PC-9 (cell line): ENCODE results near the gene HMOX2. TPM values are rescaled to one million over a fixed set of nuclear protein-coding genes. Genes with fewer than 3 reads are reported as not detected.

ENCODE experiments used
- BruUV-seq: library from RNA; stranded (reverse); fragments of 400-500 nt; replicated peaks from 2 replicates; lab custom pipeline; 2021; lab: Mats Ljungman, UMichigan
- CTCF ChIA-PET: fragments of 300-600 bp; sonication (Branson Sonifier 250); formaldehyde crosslinking; loops from one replicate; lab custom pipeline; 2022; ENCODE audit warnings: antibody characterized with exemption; lab: Charles Lee
- POLR2A ChIA-PET: fragments of 300-600 bp; sonication (Branson Sonifier 250); formaldehyde crosslinking; loops from one replicate; lab custom pipeline; 2022; ENCODE audit warnings: antibody characterized with exemption; ENCODE audit not compliant: unreplicated experiment; lab: Charles Lee
- DNase-seq, 2 experiments: peaks; one replicate each; pipeline versions ENCODE4 v3.0.0 to v3.0.0-alpha.2; 2015 to 2022; ENCODE audit warnings: mixed read lengths in 1 of 2
- H2AFZ ChIP-seq: fragments of 200-600 bp; sonication (generic); 2 replicates; pipeline ENCODE4 v1.8.1; 2017; ENCODE audit warnings: antibody characterized with exemption
- H3F3A ChIP-seq: fragments of 200-600 bp; sonication (generic); 2 replicates; pipeline ENCODE4 v1.8.1; 2017; ENCODE audit warnings: antibody characterized with exemption, mild to moderate bottlenecking, low read depth; ENCODE audit not compliant: insufficient read depth
- H3K27ac ChIP-seq: fragments of 200-600 bp; sonication (generic); 2 replicates; pipeline ENCODE4 v1.6.1; 2016; ENCODE audit warnings: mixed run types
- H3K27me3 ChIP-seq: fragments of 200-600 bp; sonication (generic); 2 replicates; pipeline ENCODE4 v1.6.1; 2016; ENCODE audit warnings: low read depth, mixed run types; ENCODE audit not compliant: insufficient read depth
- H3K36me3 ChIP-seq: fragments of 200-600 bp; sonication (generic); 2 replicates; pipeline ENCODE4 v1.6.1; 2016; ENCODE audit warnings: low read depth, mixed run types
- H3K4me1 ChIP-seq: fragments of 200-600 bp; sonication (generic); replicated peaks from 2 replicates; pipeline ENCODE4 v1.6.1; 2016; ENCODE audit warnings: mixed run types; ENCODE audit not compliant: insufficient read depth
- H3K4me2 ChIP-seq: fragments of 200-600 bp; sonication (generic); 2 replicates; pipeline ENCODE4 v1.6.1; 2017; ENCODE audit warnings: mixed run types
- H3K4me3 ChIP-seq: fragments of 200-600 bp; sonication (generic); 2 replicates; pipeline ENCODE4 v1.6.1; 2016; ENCODE audit warnings: mixed run types
- H3K79me2 ChIP-seq: fragments of 200-600 bp; sonication (generic); 2 replicates; pipeline ENCODE4 v1.6.1; 2017; ENCODE audit warnings: low read depth, mixed run types
- H3K9me2 ChIP-seq: fragments of 200-600 bp; sonication (generic); 2 replicates; pipeline ENCODE4 v1.8.1; 2017; ENCODE audit warnings: mild to moderate bottlenecking; ENCODE audit not compliant: insufficient read depth
- H3K9me3 ChIP-seq: fragments of 200-600 bp; sonication (generic); 2 replicates; pipeline ENCODE4 v1.8.1; 2016; ENCODE audit warnings: low read depth; ENCODE audit not compliant: insufficient read depth
- H4K20me1 ChIP-seq: fragments of 200-600 bp; sonication (generic); 2 replicates; pipeline ENCODE4 v1.8.1; 2017; ENCODE audit not compliant: insufficient read depth
- CTCF ChIP-seq: fragments of 200-600 bp; sonication (generic); conservative IDR thresholded peaks from 2 replicates; pipeline ENCODE4 v1.6.1; 2017; ENCODE audit warnings: mixed run types, antibody characterized with exemption, mild to moderate bottlenecking, moderate library complexity
- EZH2 ChIP-seq: fragments of 200-600 bp; sonication (generic); IDR thresholded peaks from 2 replicates; pipeline ENCODE4 v1.8.0; 2017; ENCODE audit warnings: antibody characterized with exemption, low read depth
- intact Hi-C: fragments of 100-400 bp; cut with micrococcal nuclease; formaldehyde crosslinking; loops from one replicate; pipeline ENCODE4 v1.10.0; 2022; ENCODE audit not compliant: unreplicated experiment
- total RNA-seq: library from RNA; stranded (reverse); gene quantifications from 2 replicates; pipeline ENCODE4 v1.2.3, GENCODE V29; 2021

Gene HMOX2
- total RNA-seq, 1 experiment from 2014 or later = 68.1 TPM

GRCh38 chr16:4536391-4537106, 60.4 kb downstream of the HMOX2 start:
- Histone ChIP-seq H3K9me3 (peaks cover 13% of the 10 kb centered on the region), H2AFZ (no peak overlapping the region), H3K36me3 (no peaks in the 10 kb centered on the region), H3K27me3 (no peaks in the 10 kb centered on the region), H3K4me1 (no peaks in the 10 kb centered on the region), H3K4me2 (no peak overlapping the region), H4K20me1 (no peaks in the 10 kb centered on the region), H3K9me2 (no peaks in the 10 kb centered on the region), H3K79me2 (no peaks in the 10 kb centered on the region), H3K27ac (no peak overlapping the region), H3K4me3 (no peak overlapping the region), H3F3A (peaks cover 13% of the 10 kb centered on the region)
- TSS peak; percentile 36 for BruUV-seq
- TF ChIP-seq EZH2 (no peak), CTCF (no peak)
- ChIA-PET POLR2A (no interaction called here), CTCF (interaction anchor here (0.6 kb wide), 1 partner anchor 133 kb away, joined by 5 read pairs; no protein-coding TSS in a partner anchor)
- intact Hi-C loops = no loop called here
- DNase-seq = no peak

GRCh38 chr16:4537376-4538343, 61.5 kb downstream of the HMOX2 start:
- intact Hi-C loops = no loop called here
- Histone ChIP-seq H3K36me3 (no peaks in the 10 kb centered on the region), H3K4me1 (no peaks in the 10 kb centered on the region), H3K9me3 (peaks cover 13% of the 10 kb centered on the region), H3K4me2 (peak overlapping the region; percentile 81), H3K4me3 (peak overlapping the region; percentile 76), H2AFZ (peak overlapping the region; percentile 93), H3K9me2 (no peaks in the 10 kb centered on the region), H3K79me2 (no peaks in the 10 kb centered on the region), H4K20me1 (no peaks in the 10 kb centered on the region), H3F3A (peaks cover 13% of the 10 kb centered on the region), H3K27me3 (no peaks in the 10 kb centered on the region), H3K27ac (no peak overlapping the region)
- no peak for TF ChIP-seq EZH2
- no peak for TF ChIP-seq CTCF
- CTCF ChIA-PET = no interaction called here
- DNase-seq = no peak
- BruUV-seq = no TSS peak
- POLR2A ChIA-PET = interaction anchor here (0.6 kb wide), 1 partner anchor 80 kb away, joined by 29 read pairs; no protein-coding TSS in a partner anchor
